ENCODE results near the gene TWNK.

- TF ChIP-seq CTCF (IDR thresholded peaks at IDR 0.05; ENCODE audit: low read depth, low read length), result no peak
- no peak for TF ChIP-seq EZH2phosphoT487 (IDR thresholded peaks at IDR 0.05; ENCODE audit: low read depth)
Observed at GRCh38 chr10:101019440-101019703, 32.0 kb downstream of the TWNK start.

Data from OCI-LY3 (cell line).